Nephron progenitor cell (in vitro differentiated cells): ENCODE results near the gene ZNF784.

Experiments used
- DNase-seq: peaks from one replicate; pipeline ENCODE4 v3.0.0; 2021
- H3K27ac Mint-ChIP-seq: 2 replicates; pipeline ENCODE4 v1.8.0; 2021; ENCODE audit warnings: mild to moderate bottlenecking, moderate library complexity, mixed read lengths
- H3K27me3 Mint-ChIP-seq: 2 replicates; pipeline ENCODE4 v1.8.0; 2021; ENCODE audit warnings: mild to moderate bottlenecking, low read depth, mixed read lengths; ENCODE audit not compliant: poor library complexity
- H3K36me3 Mint-ChIP-seq: 2 replicates; pipeline ENCODE4 v1.8.0; 2021; ENCODE audit warnings: low read depth, mixed read lengths
- H3K4me1 Mint-ChIP-seq: 2 replicates; pipeline ENCODE4 v1.8.0; 2021; ENCODE audit warnings: mixed read lengths
- H3K4me3 Mint-ChIP-seq: 2 replicates; pipeline ENCODE4 v1.8.0; 2021; ENCODE audit warnings: mild to moderate bottlenecking, moderate library complexity, mixed read lengths
- H3K9me3 Mint-ChIP-seq: 2 replicates; pipeline ENCODE4 v1.8.0; 2021; ENCODE audit warnings: mild to moderate bottlenecking, moderate library complexity, mixed read lengths
- CTCF ChIP-seq: fragments of 200-600 bp; sonication (generic); IDR thresholded peaks from 2 replicates; pipeline ENCODE4 v1.5.0; 2021; ENCODE audit warnings: antibody characterized with exemption

The ZNF784 gene

GRCh38 chr19:55633861-55634260 lies 9.5 kb upstream of the ZNF784 start:
- H3K27me3 Mint-ChIP-seq = peaks cover 24% of the 10 kb centered on the region
- TF ChIP-seq CTCF = no peak
- H3K4me1 Mint-ChIP-seq = peaks cover 52% of the 10 kb centered on the region
- H3K9me3 Mint-ChIP-seq = no peaks in the 10 kb centered on the region
- peaks cover 10% of the 10 kb centered on the region for H3K36me3 Mint-ChIP-seq
- H3K27ac Mint-ChIP-seq = no peak overlapping the region
- DNase-seq = no peak
- H3K4me3 Mint-ChIP-seq = no peak overlapping the region

GRCh38 chr19:55632463-55632834 lies 8.1 kb upstream of the ZNF784 start:
- H3K4me1 Mint-ChIP-seq = peaks cover 41% of the 10 kb centered on the region
- no peaks in the 10 kb centered on the region for H3K36me3 Mint-ChIP-seq
- peak; percentile 90 for DNase-seq
- peaks cover 25% of the 10 kb centered on the region for H3K27me3 Mint-ChIP-seq
- peak; percentile 92 for TF ChIP-seq CTCF
- no peaks in the 10 kb centered on the region for H3K9me3 Mint-ChIP-seq
- H3K4me3 Mint-ChIP-seq = peak overlapping the region; percentile 5
- H3K27ac Mint-ChIP-seq = no peak overlapping the region

- Mint-ChIP-seq H3K36me3 (peaks cover 10% of the 10 kb centered on the region), H3K27me3 (peaks cover 18% of the 10 kb centered on the region), H3K27ac (no peak overlapping the region), H3K4me3 (no peak overlapping the region), H3K9me3 (no peaks in the 10 kb centered on the region), H3K4me1 (peaks cover 19% of the 10 kb centered on the region)
- DNase-seq = no peak
- TF ChIP-seq CTCF = no peak
Measured at GRCh38 chr19:55626350-55626749, 2.0 kb upstream of the ZNF784 start.

GRCh38 chr19:55625004-55625326 lies 599 bp upstream of the ZNF784 start:
- H3K27ac Mint-ChIP-seq = peak overlapping the region; percentile 97
- no peaks in the 10 kb centered on the region for H3K9me3 Mint-ChIP-seq
- peaks cover 19% of the 10 kb centered on the region for H3K4me1 Mint-ChIP-seq
- H3K27me3 Mint-ChIP-seq = peaks cover 14% of the 10 kb centered on the region
- TF ChIP-seq CTCF = no peak
- peaks cover 20% of the 10 kb centered on the region for H3K36me3 Mint-ChIP-seq
- H3K4me3 Mint-ChIP-seq = peak overlapping the region; percentile 87
- DNase-seq = no peak

GRCh38 chr19:55623561-55623960 lies 805 bp downstream of the ZNF784 start:
- Mint-ChIP-seq H3K27ac (no peak overlapping the region), H3K4me1 (peaks cover 19% of the 10 kb centered on the region), H3K27me3 (peaks cover 5% of the 10 kb centered on the region), H3K4me3 (peak overlapping the region; percentile 87), H3K9me3 (no peaks in the 10 kb centered on the region), H3K36me3 (peaks cover 26% of the 10 kb centered on the region)
- TF ChIP-seq CTCF = no peak
- DNase-seq = no peak

GRCh38 chr19:55623130-55623529 lies 1.2 kb downstream of the ZNF784 start:
- no peak for TF ChIP-seq CTCF
- Mint-ChIP-seq H3K27ac (peak overlapping the region; percentile 54), H3K9me3 (no peaks in the 10 kb centered on the region), H3K4me1 (peaks cover 19% of the 10 kb centered on the region), H3K27me3 (peaks cover 5% of the 10 kb centered on the region), H3K36me3 (peaks cover 26% of the 10 kb centered on the region), H3K4me3 (peak overlapping the region; percentile 87)
- DNase-seq = no peak
